OCI-LY1 (cell line): ENCODE data around the gene CIB4.

Experiments used
- EZH2 ChIP-seq: fragments of 200-600 bp; sonication (generic), shearing (Covaris generic); IDR thresholded peaks from 2 replicates; pipeline ENCODE4 v1.8.0; 2017; ENCODE audit warnings: borderline replicate concordance, mixed run types, mild to moderate bottlenecking, antibody characterized with exemption, low read length, moderate library complexity, mixed read lengths
- TF ChIP-seq, protein P1 (sequence below): fragments of 200-600 bp; sonication (generic), shearing (Covaris generic); IDR thresholded peaks from 2 replicates; pipeline ENCODE4 v1.5.1; 2017; ENCODE audit warnings: mild to moderate bottlenecking, antibody characterized with exemption, low read length, moderate library complexity, mixed read lengths

DNA sequence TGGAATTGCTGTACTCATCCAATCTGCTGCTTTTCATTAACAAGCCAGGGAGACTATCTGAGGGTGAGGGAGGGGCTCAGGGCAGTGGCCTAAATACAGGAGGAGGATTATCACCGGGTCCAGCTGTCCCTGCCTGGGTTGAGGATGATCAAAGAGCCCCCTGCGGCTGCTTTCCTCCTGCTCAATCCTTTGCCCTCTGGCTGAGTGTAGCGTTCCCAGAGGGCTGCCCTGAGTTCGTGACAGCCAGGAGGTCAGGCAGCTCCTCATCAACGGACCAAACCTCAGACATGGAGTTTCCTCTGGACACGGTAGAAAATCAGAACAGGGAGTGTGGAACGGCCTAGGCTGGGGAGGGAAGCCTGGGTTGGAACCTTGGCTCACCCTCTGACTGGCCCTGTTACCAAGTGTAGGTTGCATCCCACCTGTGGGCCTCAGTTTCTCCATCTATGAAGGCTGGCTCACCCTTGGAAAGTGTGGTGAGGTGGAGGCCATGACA lies 23.5 kb downstream of the CIB4 start:
- TF ChIP-seq, protein P1, sequence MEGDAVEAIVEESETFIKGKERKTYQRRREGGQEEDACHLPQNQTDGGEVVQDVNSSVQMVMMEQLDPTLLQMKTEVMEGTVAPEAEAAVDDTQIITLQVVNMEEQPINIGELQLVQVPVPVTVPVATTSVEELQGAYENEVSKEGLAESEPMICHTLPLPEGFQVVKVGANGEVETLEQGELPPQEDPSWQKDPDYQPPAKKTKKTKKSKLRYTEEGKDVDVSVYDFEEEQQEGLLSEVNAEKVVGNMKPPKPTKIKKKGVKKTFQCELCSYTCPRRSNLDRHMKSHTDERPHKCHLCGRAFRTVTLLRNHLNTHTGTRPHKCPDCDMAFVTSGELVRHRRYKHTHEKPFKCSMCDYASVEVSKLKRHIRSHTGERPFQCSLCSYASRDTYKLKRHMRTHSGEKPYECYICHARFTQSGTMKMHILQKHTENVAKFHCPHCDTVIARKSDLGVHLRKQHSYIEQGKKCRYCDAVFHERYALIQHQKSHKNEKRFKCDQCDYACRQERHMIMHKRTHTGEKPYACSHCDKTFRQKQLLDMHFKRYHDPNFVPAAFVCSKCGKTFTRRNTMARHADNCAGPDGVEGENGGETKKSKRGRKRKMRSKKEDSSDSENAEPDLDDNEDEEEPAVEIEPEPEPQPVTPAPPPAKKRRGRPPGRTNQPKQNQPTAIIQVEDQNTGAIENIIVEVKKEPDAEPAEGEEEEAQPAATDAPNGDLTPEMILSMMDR, result no peak
- TF ChIP-seq EZH2, result no peak
